Activated naive CD4-positive, alpha-beta T cell treated with anti-CD3 and anti-CD28 coated beads, Interleukin-2, amount 50 U/mL, for 24 hours (primary cell): ENCODE results near the gene HS6ST2.

Source experiments
- H3K27ac Mint-ChIP-seq: one replicate; pipeline ENCODE4 v1.8.0; 2021; ENCODE audit warnings: mild to moderate bottlenecking, mixed read lengths
- H3K27me3 Mint-ChIP-seq: one replicate; pipeline ENCODE4 v1.8.0; 2021; ENCODE audit warnings: mixed read lengths
- H3K36me3 Mint-ChIP-seq: one replicate; pipeline ENCODE4 v1.8.0; 2021; ENCODE audit warnings: mixed read lengths
- H3K4me1 Mint-ChIP-seq: one replicate; pipeline ENCODE4 v1.8.0; 2021; ENCODE audit warnings: mixed read lengths
- H3K4me3 Mint-ChIP-seq: one replicate; pipeline ENCODE4 v1.8.0; 2021; ENCODE audit warnings: mild to moderate bottlenecking, mixed read lengths
- H3K9me3 Mint-ChIP-seq: one replicate; pipeline ENCODE4 v1.8.0; 2021; ENCODE audit warnings: mixed read lengths

Gene HS6ST2

GRCh38 chrX:132751063-132751690 lies 207.3 kb downstream of the HS6ST2 start:
- Mint-ChIP-seq H3K27ac (no peak overlapping the region), H3K4me1 (no peaks in the 10 kb centered on the region), H3K27me3 (peaks cover 1% of the 10 kb centered on the region), H3K9me3 (no peaks in the 10 kb centered on the region), H3K4me3 (no peak overlapping the region), H3K36me3 (no peaks in the 10 kb centered on the region)

GRCh38 chrX:132750331-132751062 lies 207.9 kb downstream of the HS6ST2 start:
- Mint-ChIP-seq H3K4me3 (no peak overlapping the region), H3K27ac (no peak overlapping the region), H3K4me1 (no peaks in the 10 kb centered on the region), H3K36me3 (no peaks in the 10 kb centered on the region), H3K27me3 (peaks cover 1% of the 10 kb centered on the region), H3K9me3 (no peaks in the 10 kb centered on the region)

GRCh38 chrX:132749406-132749805 lies 209.0 kb downstream of the HS6ST2 start:
- Mint-ChIP-seq H3K9me3 (no peaks in the 10 kb centered on the region), H3K27me3 (peaks cover 1% of the 10 kb centered on the region)

GRCh38 chrX:132748909-132749308 lies 209.5 kb downstream of the HS6ST2 start:
- Mint-ChIP-seq H3K36me3 (no peaks in the 10 kb centered on the region), H3K27ac (no peak overlapping the region), H3K9me3 (no peaks in the 10 kb centered on the region), H3K4me3 (no peak overlapping the region), H3K4me1 (no peaks in the 10 kb centered on the region), H3K27me3 (peaks cover 1% of the 10 kb centered on the region)

More at GRCh38 chrX:132749406-132749805, 209.0 kb downstream of the HS6ST2 start:
- Mint-ChIP-seq H3K36me3 (no peaks in the 10 kb centered on the region), H3K27ac (no peak overlapping the region), H3K4me3 (no peak overlapping the region), H3K4me1 (no peaks in the 10 kb centered on the region)

- Mint-ChIP-seq H3K4me1 (no peaks in the 10 kb centered on the region), H3K36me3 (no peaks in the 10 kb centered on the region)
These were observed 210.2 kb downstream of the HS6ST2 start for GRCh38 chrX:132748268-132748667.

GRCh38 chrX:132745593-132745992 lies 212.8 kb downstream of the HS6ST2 start:
- Mint-ChIP-seq H3K9me3 (no peaks in the 10 kb centered on the region), H3K4me1 (no peaks in the 10 kb centered on the region), H3K27me3 (peaks cover 1% of the 10 kb centered on the region), H3K36me3 (no peaks in the 10 kb centered on the region), H3K4me3 (no peak overlapping the region), H3K27ac (no peak overlapping the region)

More at GRCh38 chrX:132748268-132748667, 210.2 kb downstream of the HS6ST2 start:
- H3K27ac Mint-ChIP-seq: no peak overlapping the region
- no peak overlapping the region for H3K4me3 Mint-ChIP-seq
- no peaks in the 10 kb centered on the region for H3K9me3 Mint-ChIP-seq
- peaks cover 1% of the 10 kb centered on the region for H3K27me3 Mint-ChIP-seq

- H3K9me3 Mint-ChIP-seq: no peaks in the 10 kb centered on the region
- H3K36me3 Mint-ChIP-seq: no peaks in the 10 kb centered on the region
- H3K27me3 Mint-ChIP-seq: peaks cover 1% of the 10 kb centered on the region
- H3K4me1 Mint-ChIP-seq: no peaks in the 10 kb centered on the region
- H3K27ac Mint-ChIP-seq: no peak overlapping the region
- no peak overlapping the region for H3K4me3 Mint-ChIP-seq
These were observed 214.0 kb downstream of the HS6ST2 start for GRCh38 chrX:132744470-132744869.

GRCh38 chrX:132743086-132743485 lies 215.3 kb downstream of the HS6ST2 start:
- Mint-ChIP-seq H3K27ac (no peak overlapping the region), H3K4me1 (peaks cover 7% of the 10 kb centered on the region), H3K9me3 (no peaks in the 10 kb centered on the region), H3K36me3 (no peaks in the 10 kb centered on the region), H3K27me3 (no peaks in the 10 kb centered on the region), H3K4me3 (no peak overlapping the region)

GRCh38 chrX:132742246-132742645 lies 216.2 kb downstream of the HS6ST2 start:
- H3K27me3 Mint-ChIP-seq: no peaks in the 10 kb centered on the region
- H3K27ac Mint-ChIP-seq: no peak overlapping the region

GRCh38 chrX:132741689-132742088 lies 216.7 kb downstream of the HS6ST2 start:
- Mint-ChIP-seq H3K27ac (no peak overlapping the region), H3K27me3 (no peaks in the 10 kb centered on the region), H3K4me3 (no peak overlapping the region), H3K9me3 (no peaks in the 10 kb centered on the region), H3K4me1 (peaks cover 20% of the 10 kb centered on the region), H3K36me3 (no peaks in the 10 kb centered on the region)

More at GRCh38 chrX:132742246-132742645, 216.2 kb downstream of the HS6ST2 start:
- Mint-ChIP-seq H3K36me3 (no peaks in the 10 kb centered on the region), H3K4me1 (peaks cover 15% of the 10 kb centered on the region), H3K4me3 (no peak overlapping the region), H3K9me3 (no peaks in the 10 kb centered on the region)

GRCh38 chrX:132740316-132741123 lies 217.9 kb downstream of the HS6ST2 start:
- Mint-ChIP-seq H3K4me1 (peaks cover 22% of the 10 kb centered on the region), H3K9me3 (no peaks in the 10 kb centered on the region), H3K36me3 (no peaks in the 10 kb centered on the region), H3K27ac (no peak overlapping the region), H3K4me3 (no peak overlapping the region), H3K27me3 (no peaks in the 10 kb centered on the region)

GRCh38 chrX:132738951-132739350 lies 219.5 kb downstream of the HS6ST2 start:
- Mint-ChIP-seq H3K27me3 (no peaks in the 10 kb centered on the region), H3K4me1 (peaks cover 22% of the 10 kb centered on the region), H3K27ac (no peak overlapping the region), H3K9me3 (no peaks in the 10 kb centered on the region), H3K4me3 (no peak overlapping the region), H3K36me3 (no peaks in the 10 kb centered on the region)

- H3K27me3 Mint-ChIP-seq: no peaks in the 10 kb centered on the region
- H3K27ac Mint-ChIP-seq: no peak overlapping the region
- no peak overlapping the region for H3K4me3 Mint-ChIP-seq
- H3K9me3 Mint-ChIP-seq: no peaks in the 10 kb centered on the region
- H3K36me3 Mint-ChIP-seq: no peaks in the 10 kb centered on the region
- peaks cover 22% of the 10 kb centered on the region for H3K4me1 Mint-ChIP-seq
These were observed 220.7 kb downstream of the HS6ST2 start for GRCh38 chrX:132737743-132738142.

GRCh38 chrX:132732236-132732635 lies 226.2 kb downstream of the HS6ST2 start:
- H3K9me3 Mint-ChIP-seq: no peaks in the 10 kb centered on the region
- H3K4me1 Mint-ChIP-seq: peaks cover 7% of the 10 kb centered on the region
- H3K4me3 Mint-ChIP-seq: no peak overlapping the region

GRCh38 chrX:132730726-132731125 lies 227.7 kb downstream of the HS6ST2 start:
- Mint-ChIP-seq H3K27me3 (no peaks in the 10 kb centered on the region), H3K9me3 (no peaks in the 10 kb centered on the region), H3K4me1 (no peaks in the 10 kb centered on the region), H3K36me3 (no peaks in the 10 kb centered on the region), H3K27ac (no peak overlapping the region), H3K4me3 (no peak overlapping the region)

More at GRCh38 chrX:132732236-132732635, 226.2 kb downstream of the HS6ST2 start:
- H3K27ac Mint-ChIP-seq: no peak overlapping the region
- no peaks in the 10 kb centered on the region for H3K27me3 Mint-ChIP-seq
- no peaks in the 10 kb centered on the region for H3K36me3 Mint-ChIP-seq

- Mint-ChIP-seq H3K27me3 (no peaks in the 10 kb centered on the region), H3K36me3 (no peaks in the 10 kb centered on the region), H3K27ac (no peak overlapping the region), H3K4me1 (no peaks in the 10 kb centered on the region), H3K9me3 (no peaks in the 10 kb centered on the region), H3K4me3 (no peak overlapping the region)
These were observed 228.2 kb downstream of the HS6ST2 start for GRCh38 chrX:132730266-132730665.
